ENCODE data around the gene FHL1.
"Not testable (repeated sequence)": the region's sequence is repeated elsewhere in the genome, so short reads cannot be mapped to it uniquely, and the experiment has no call there.

Gene FHL1

DNA sequence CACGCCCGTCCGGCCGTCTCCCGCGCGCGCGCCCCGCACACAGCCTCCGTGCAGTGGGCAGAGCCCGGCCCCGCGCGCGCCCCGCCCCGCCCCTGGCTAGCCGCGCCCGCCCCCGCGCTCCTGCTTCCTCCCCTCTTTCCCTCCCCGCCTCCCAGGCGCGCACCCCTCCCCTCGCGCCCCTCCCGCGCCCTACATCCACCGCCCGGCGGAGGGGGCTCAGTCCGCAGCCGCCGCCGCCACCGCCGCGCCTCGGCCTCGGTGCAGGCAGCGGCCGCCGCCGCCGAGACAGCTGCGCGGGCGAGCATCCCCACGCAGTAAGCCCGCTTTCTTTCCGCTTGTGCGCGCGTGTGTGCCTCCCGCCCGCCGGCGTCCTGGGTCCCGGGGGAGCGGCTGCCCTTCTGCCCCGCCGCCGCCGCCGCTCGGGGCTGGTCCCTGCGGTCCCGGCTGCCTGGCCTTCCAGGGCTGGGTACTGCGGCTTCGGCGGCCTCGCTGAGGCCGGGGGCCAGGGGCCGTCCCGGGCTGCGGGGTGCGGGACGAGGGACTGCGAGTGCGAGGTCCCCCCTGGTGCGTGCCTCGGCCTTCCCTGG lies at the start of gene FHL1:
TSS of gene FHL1 (plus strand) at position 219 of the 587 bp plus-strand sequence.
- peak within 1 kb of the TSS; percentile 63 for H2AFZ ChIP-seq (ENCODE audit: low read depth)

DNA sequence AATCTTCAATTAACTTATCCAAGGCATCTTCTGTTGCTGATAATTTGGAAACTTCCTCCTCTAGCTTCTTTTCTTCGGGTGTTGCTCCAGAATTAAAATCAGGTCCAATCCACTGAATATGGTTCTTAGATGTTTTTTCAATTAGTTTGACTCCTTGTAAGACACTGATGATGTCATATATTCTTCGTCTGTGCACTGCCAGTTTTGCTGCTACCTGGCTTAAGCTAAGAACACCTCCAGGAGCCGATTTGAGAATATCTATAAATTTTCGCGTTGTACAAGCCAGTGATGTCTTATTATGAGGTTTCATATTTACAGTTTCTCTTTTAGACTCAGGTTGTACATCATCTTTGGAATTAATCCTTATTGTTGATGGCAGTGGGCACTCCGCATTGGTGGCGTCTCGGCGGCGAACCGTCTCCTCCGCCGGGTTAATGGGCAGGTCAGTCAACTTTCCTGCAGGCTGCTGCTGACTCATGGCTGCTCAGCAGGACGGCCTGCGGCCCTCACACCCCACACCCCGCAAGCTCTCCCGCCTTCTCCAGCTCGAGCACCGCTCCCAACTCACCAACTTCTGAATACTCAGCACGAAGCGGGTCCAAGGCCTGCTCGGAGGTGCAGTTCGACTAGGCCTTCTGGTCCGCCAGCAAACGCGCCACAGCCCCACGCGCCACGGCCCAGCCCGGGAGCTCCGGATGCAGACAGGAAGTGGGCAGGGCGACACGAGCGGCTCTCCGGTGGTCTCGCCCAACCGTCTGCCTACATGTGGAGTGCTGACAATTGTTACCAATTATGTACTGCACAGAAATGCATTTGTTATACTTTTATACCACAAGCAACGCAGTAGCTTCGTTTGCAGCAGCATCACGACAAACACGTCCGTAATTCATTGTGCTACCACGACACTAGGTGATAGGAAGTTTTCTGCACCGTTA lies 49.2 kb upstream of the FHL1 start:
- Histone ChIP-seq H3K36me3 (ENCODE audit: insufficient read depth) (no peaks in the 10 kb centered on the region), H3K9ac (no peak overlapping the region), H4K20me1 (ENCODE audit: insufficient read depth) (no peaks in the 10 kb centered on the region), H3K27ac (no peak overlapping the region), H3K4me1 (ENCODE audit: low read depth, poor library complexity, severe bottlenecking) (no peaks in the 10 kb centered on the region), H3K27me3 (ENCODE audit: insufficient read depth, low read depth) (no peaks in the 10 kb centered on the region), H3K79me2 (ENCODE audit: insufficient read depth, low read depth) (no peaks in the 10 kb centered on the region), H3K4me3 (IDR thresholded peaks at IDR 0.05; ENCODE audit: insufficient read depth, low read depth, low read length) (no peak overlapping the region), H3K4me2 (no peak overlapping the region), H2AFZ (ENCODE audit: low read depth) (no peak overlapping the region)
- TF ChIP-seq, protein P1, sequence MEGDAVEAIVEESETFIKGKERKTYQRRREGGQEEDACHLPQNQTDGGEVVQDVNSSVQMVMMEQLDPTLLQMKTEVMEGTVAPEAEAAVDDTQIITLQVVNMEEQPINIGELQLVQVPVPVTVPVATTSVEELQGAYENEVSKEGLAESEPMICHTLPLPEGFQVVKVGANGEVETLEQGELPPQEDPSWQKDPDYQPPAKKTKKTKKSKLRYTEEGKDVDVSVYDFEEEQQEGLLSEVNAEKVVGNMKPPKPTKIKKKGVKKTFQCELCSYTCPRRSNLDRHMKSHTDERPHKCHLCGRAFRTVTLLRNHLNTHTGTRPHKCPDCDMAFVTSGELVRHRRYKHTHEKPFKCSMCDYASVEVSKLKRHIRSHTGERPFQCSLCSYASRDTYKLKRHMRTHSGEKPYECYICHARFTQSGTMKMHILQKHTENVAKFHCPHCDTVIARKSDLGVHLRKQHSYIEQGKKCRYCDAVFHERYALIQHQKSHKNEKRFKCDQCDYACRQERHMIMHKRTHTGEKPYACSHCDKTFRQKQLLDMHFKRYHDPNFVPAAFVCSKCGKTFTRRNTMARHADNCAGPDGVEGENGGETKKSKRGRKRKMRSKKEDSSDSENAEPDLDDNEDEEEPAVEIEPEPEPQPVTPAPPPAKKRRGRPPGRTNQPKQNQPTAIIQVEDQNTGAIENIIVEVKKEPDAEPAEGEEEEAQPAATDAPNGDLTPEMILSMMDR (conservative IDR thresholded peaks at IDR 0.05; ENCODE audit: low read depth, low read length): no peak

More for the DNA sequence above, at the start of gene FHL1:
- peak within 1 kb of the TSS; percentile 79 for H3K4me2 ChIP-seq
- H3K36me3 ChIP-seq (ENCODE audit: insufficient read depth): no peaks in the 10 kb centered on the region
- H3K27me3 ChIP-seq (ENCODE audit: insufficient read depth, low read depth): no peaks in the 10 kb centered on the region
- no peak within 1 kb of the TSS for H3K4me3 ChIP-seq (IDR thresholded peaks at IDR 0.05; ENCODE audit: insufficient read depth, low read depth, low read length)
- TF ChIP-seq, protein P1 (conservative IDR thresholded peaks at IDR 0.05; ENCODE audit: low read depth, low read length): no peak
- H3K27ac ChIP-seq: peak within 1 kb of the TSS; percentile 55; the same call in 1 of the 2 replicates
- H3K79me2 ChIP-seq (ENCODE audit: insufficient read depth, low read depth): no peaks in the 10 kb centered on the region
- peak within 1 kb of the TSS; percentile 87 for H3K9ac ChIP-seq
- no peaks in the 10 kb centered on the region for H4K20me1 ChIP-seq (ENCODE audit: insufficient read depth)
- H3K4me1 ChIP-seq (ENCODE audit: low read depth, poor library complexity, severe bottlenecking): peaks cover 9% of the 10 kb centered on the region

DNA sequence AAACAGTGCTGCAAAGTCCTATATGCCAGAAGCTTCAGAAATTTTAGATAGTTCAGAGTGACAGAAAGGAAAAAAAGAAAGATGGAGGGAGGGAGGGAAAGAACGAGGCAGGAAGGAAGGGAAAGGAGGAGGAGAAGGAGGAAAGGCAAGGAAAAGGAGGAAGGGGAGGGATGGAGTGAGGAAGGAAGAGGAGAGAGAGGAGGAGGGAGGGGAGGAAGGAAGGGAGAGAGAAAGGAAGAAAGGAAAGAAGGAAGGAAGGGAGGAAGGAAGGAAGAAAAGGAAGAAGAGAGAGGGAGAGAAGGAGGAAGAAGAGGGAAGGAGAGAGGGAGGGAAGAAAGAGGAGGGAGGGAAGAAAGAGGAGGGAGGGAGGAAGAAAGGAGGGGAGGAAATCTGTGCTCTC lies 42.4 kb upstream of the FHL1 start:
- Histone ChIP-seq H3K27me3 (ENCODE audit: insufficient read depth, low read depth) (no peaks in the 10 kb centered on the region), H3K4me3 (IDR thresholded peaks at IDR 0.05; ENCODE audit: insufficient read depth, low read depth, low read length) (no peak overlapping the region), H3K27ac (no peak overlapping the region)

DNA sequence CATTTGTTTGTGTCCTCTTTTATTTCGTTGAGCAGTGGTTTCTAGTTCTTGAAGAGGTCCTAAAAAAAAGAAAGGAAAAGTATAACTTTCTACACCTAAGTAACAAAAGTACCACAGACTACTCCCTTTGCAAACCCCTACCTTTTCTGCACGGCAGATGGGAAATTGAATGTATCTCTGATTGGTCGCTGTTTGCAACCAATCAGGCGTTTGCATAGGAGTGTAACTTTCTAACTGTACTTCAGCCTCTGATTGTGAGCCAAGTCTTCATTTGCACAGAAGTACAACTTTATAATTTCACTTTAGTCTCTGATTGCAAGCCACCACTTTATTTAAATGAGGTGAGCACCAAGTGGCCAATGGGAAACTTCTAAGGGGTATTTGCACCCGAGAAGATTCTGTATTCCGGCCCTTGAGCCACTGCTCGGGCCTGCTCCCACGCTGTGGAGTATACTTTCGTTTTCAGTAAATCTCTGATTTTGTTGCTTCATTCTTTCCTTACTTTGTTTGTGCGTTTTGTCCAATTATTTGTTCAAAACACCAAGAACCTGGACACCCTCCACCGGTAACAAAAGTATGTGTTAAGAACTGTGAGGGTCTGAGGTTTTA lies 40.3 kb upstream of the FHL1 start:
- Histone ChIP-seq H3K27me3 (ENCODE audit: insufficient read depth, low read depth) (no peaks in the 10 kb centered on the region), H3K4me1 (ENCODE audit: low read depth, poor library complexity, severe bottlenecking) (no peaks in the 10 kb centered on the region), H2AFZ (ENCODE audit: low read depth) (no peak overlapping the region), H4K20me1 (ENCODE audit: insufficient read depth) (no peaks in the 10 kb centered on the region), H3K4me3 (IDR thresholded peaks at IDR 0.05; ENCODE audit: insufficient read depth, low read depth, low read length) (no peak overlapping the region), H3K36me3 (ENCODE audit: insufficient read depth) (no peaks in the 10 kb centered on the region), H3K4me2 (no peak overlapping the region), H3K79me2 (ENCODE audit: insufficient read depth, low read depth) (no peaks in the 10 kb centered on the region), H3K9ac (no peak overlapping the region), H3K27ac (no peak overlapping the region)
- TF ChIP-seq, protein P1 (conservative IDR thresholded peaks at IDR 0.05; ENCODE audit: low read depth, low read length): no peak

More for the DNA sequence above, 42.4 kb upstream of the FHL1 start:
- Histone ChIP-seq H3K79me2 (ENCODE audit: insufficient read depth, low read depth) (no peaks in the 10 kb centered on the region), H3K4me2 (no peak overlapping the region), H3K36me3 (ENCODE audit: insufficient read depth) (no peaks in the 10 kb centered on the region), H2AFZ (ENCODE audit: low read depth) (no peak overlapping the region), H3K4me1 (ENCODE audit: low read depth, poor library complexity, severe bottlenecking) (no peaks in the 10 kb centered on the region), H4K20me1 (ENCODE audit: insufficient read depth) (no peaks in the 10 kb centered on the region), H3K9ac (no peak overlapping the region)
- TF ChIP-seq, protein P1 (conservative IDR thresholded peaks at IDR 0.05; ENCODE audit: low read depth, low read length): no peak

DNA sequence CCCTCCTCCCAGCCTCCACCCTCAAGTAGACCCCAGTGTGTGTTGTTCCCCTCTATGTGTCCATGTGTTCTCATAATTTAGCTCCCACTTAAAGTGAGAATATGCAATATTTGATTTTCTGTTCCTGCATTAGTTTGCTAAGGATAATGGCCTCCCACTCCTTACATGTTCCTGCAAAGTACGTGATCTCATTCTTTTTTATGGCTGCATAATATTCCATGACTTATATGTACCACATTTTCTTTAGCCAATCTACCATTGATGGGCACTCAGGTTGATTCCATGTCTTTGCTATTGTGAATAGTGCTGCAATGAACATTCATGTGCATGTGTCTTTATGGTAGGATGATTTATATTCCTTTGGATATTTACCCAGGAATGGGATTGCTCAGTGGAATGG lies 38.4 kb upstream of the FHL1 start:
- not testable (repeated sequence) for H3K27me3 ChIP-seq (ENCODE audit: insufficient read depth, low read depth); H3K9ac ChIP-seq; H3K4me1 ChIP-seq (ENCODE audit: low read depth, poor library complexity, severe bottlenecking); H3K36me3 ChIP-seq (ENCODE audit: insufficient read depth); H3K4me2 ChIP-seq; H2AFZ ChIP-seq (ENCODE audit: low read depth); H3K79me2 ChIP-seq (ENCODE audit: insufficient read depth, low read depth); H3K4me3 ChIP-seq (IDR thresholded peaks at IDR 0.05; ENCODE audit: insufficient read depth, low read depth, low read length); H4K20me1 ChIP-seq (ENCODE audit: insufficient read depth); H3K27ac ChIP-seq
